Measurements from ENCODE around the gene GINS2.

The GINS2 gene

DNA sequence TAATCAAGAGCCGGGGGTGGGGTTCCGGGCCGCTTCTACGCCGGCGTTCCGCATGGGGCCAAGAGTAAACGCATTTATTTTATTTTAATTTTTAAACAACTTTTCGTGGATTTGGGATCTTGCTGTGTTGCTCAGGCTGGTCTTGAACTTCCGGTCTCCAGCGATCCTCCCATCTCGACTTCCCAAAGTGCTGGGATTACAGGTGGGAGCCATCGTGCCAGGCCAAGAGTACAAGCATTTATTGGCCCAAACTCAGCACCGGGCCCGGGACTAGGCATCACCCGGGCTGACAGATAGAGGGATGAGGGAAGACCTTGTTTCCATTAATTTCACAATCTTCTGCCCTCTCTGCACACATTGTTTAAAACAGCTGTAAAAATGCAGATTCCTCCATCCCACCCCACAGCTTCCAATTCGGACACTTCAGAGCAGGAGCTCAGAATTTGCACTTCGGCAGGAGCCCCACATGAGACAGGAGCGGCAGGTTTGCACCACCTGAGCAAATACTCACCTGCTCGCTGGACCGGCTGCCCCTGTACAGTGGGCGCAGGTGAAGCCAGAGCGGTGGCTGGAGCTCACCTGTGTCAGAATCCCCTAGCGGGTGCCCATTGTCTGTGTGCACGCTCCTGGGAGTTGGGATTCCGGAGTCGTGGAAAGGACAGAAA lies 663 bp upstream of the GINS2 start:
- no peak for FAIRE-seq

DNA sequence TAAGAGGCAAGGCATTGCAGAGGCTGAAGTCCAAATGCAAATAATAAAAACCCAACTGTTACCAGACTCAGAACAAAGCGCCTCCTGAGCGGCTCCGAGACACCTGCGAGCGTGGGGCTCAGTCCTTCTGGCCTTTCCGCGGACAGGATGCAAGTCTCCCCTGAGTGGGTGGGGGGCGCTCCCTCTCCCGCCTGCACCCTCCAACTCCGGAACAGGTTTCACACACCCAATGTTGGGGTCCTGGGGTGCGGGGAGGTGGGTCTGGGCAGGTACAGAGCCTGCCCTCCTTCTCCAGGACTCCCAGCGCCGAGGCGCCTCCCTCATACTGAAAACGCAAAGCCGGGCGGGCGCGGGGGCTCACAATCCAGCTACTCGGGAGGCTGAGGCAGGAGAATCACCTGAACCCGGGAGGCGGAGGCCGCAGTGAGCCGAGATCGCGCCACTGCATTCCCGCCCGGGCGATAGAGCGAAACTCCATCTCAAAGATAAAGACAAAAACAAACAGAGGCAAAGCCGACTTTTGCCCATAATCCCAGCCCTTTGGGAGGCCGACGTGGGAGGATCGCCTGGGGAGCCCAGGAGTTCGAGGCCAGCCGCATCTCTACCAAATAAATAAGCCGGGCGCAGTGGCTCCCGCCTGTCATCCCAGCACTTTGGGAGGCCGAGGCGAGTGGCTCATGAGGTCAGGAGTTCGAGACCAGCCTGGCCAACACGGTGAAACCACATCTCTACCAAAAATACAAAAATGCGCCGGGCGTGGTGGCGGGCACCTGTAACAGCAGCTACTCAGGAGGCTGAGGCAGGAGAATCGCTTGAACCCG lies 893 bp downstream of the GINS2 start:
- no peak for FAIRE-seq

DNA sequence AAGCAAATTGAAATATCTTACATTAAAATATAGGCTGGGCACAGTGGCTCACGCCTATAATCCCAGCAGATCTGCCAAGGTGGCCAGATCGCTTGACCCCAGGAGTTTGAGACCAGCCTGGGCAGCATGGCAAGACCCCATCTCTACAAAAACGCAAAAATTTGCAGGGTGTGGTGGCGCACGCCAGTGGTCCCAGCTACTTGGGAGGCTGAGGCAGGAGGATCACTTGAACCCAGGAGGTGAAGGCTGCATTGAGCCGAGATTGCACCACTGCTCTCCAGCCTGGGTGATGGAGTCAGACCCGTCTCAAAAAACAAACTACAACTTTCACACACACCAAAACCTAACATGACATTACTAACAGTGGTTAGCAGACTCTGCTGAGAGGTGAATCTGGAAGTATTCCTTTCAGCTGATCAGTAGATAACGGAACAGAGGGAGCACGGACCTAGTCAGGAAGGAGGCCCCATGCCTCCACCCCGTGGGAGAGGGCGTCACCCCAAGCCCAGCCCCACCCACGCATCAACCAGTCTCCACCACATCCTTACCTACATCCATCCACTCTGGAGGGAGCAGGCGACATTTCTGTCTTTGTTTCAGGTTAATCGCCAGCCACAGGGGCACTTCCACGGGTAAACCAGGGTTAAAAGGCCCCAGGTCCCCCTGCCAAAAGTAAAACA lies 1.7 kb downstream of the GINS2 start:
- no peak for FAIRE-seq

DNA sequence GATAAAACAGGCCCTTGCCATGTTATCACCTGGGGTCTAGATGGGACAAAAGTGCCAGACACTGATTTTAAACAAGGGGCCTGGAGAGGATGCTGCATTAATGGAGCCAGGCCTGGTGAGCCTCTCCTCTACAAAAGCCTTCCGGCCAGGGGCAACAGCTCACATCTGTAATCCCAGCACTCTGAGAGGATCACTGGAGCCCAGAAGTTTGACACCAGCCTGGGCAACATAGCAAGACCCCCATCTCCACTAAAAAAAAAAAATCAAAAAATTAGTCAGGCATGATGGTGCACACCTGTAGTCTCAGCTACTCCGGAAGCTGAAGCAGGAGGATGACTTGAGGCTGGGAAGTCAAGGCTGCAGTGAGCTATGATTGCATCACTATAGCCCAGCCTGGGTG lies 3.5 kb downstream of the GINS2 start:
- FAIRE-seq: no peak

DNA sequence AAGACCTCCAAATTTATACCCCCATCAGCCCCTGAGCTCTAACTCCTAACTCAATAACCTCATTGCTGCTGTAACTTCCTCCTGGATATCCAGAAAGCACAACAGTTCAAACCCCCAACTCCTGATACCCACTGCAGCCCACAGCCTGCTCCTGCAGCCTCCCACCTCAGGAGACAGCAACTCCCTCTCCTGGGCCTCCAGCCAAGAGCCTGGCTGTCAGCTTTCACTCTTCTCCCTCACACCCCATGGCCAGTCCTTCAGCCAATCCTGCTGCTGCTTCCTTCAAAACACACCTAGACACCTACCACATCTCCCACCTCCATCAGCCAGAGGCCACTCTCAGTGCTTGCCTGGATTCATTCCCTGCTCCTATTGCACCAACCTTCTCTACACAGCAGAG lies 5.4 kb downstream of the GINS2 start:
- FAIRE-seq: no peak

DNA sequence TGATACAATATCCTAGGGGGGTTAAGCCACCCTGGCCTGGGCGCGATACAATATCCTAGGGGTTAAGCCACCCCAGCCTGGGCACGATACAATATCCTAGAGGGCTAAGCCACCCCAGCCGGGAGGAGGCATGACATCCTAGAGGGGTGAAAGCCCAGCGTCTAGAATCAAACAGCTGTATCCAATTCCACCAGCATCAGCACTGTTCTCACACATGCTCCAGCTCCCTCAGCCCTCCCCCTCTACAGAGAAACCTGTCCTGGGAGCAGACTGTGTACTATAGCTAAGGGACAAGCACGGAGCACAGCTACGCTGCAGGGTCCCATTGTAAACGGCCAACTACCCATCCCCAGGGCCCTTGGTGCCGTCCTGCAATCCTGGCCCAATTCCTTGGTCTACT lies 6.2 kb downstream of the GINS2 start:
- FAIRE-seq: no peak

DNA sequence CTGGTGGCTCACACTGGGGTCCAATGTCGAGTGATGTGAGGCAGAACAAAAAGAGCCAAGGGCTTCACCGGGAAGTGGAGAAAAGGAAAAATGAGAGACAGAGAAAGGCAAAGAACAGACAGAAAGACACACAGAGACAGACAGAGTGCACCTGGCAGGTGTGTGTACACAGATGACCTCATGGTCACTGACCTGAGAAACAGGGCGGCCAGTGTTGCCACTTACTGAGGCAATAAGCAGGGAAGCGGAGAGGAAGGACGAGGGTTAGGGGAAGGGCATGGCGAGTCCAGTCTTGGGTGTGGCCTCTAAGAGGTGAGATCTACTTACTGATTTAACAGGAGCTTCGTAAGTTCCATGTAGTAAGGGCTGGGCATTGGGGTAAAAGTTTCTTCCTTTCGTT lies 7.5 kb downstream of the GINS2 start:
- FAIRE-seq: no peak

DNA sequence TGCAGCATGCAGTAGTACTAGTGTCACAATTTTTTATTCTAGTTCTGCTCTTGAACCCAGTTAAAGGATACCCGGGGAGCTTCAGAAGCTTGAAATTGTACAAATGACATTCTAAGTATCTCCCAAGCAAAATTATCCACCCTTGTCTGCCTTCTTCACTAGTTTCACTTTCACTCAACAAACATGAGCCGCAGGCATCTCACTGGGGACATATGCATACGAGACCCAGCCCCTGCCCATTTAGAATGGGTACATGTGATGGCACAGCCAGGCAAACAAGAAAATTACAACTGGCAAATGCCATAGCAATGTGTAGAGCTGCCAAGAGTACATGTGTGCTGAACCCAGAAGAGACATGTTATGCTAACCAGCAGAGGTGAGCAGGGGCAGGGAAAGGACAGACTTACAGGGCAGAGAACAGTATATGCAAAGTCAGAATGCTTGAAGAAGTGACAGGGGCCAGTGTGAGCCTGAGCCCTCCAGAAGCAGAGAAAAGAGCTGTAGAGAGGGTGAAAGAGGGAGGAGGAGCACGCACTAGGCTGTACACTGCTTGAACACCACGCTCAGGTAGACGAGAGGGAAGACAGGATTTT lies 8.3 kb downstream of the GINS2 start:
- no peak for FAIRE-seq

DNA sequence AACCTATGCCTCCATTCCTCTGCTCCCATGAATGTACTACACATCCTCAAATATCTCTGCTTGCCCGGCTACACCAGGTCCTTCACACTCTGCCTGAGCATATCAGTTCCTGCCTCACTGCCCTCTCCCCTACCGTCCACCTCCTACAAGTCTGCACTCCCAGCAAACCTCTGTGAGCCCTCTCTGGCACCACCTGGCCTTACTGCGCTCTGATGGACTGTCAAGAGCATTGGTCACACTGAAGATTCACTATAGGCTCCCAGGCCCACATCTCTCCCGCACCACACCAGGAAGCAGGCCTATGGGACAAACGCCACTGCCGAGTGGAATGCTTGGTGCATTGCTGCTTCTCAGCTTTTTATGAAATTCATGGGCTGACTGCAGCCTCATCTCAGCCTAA lies 8.9 kb downstream of the GINS2 start:
- no peak for FAIRE-seq

DNA sequence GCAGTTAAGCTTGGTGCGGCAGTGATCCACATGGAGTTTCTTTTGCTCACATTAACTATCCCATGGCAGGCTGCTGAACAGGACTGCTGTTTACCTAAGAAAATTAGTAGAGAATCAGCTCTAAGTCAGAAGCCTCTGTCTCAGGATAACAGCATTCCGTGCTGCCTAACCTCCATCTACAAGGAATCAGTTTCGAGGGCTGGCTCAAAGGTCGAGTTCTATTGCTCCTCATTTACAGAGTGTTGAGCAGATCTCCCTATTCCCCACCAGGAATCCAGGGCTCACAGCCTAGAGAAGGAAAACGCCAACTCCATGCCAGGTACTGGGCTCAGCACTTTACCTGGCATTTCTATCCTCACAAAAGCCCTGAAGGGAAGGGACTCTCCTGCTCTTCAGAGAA lies 9.9 kb downstream of the GINS2 start:
- FAIRE-seq: no peak

DNA sequence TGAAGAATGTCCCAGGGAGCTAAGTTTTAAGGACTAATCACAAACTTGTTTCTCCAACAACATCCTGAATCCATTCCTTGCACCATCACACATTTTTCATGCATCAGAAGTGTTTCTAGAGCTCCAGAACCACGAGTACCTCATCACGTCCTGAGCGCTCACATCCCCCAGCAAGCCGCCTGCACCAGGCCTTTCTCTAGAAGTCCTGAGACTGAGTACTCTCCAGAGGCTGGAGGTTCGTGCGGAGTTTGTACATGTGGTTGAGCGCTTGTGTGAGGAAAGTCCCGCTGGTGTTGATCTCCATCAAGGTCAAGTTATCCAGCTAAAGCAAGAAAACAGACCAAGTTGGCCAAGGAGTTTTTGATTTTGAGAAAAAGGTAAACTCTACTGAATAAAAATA lies 10.7 kb downstream of the GINS2 start:
- FAIRE-seq: no peak

DNA sequence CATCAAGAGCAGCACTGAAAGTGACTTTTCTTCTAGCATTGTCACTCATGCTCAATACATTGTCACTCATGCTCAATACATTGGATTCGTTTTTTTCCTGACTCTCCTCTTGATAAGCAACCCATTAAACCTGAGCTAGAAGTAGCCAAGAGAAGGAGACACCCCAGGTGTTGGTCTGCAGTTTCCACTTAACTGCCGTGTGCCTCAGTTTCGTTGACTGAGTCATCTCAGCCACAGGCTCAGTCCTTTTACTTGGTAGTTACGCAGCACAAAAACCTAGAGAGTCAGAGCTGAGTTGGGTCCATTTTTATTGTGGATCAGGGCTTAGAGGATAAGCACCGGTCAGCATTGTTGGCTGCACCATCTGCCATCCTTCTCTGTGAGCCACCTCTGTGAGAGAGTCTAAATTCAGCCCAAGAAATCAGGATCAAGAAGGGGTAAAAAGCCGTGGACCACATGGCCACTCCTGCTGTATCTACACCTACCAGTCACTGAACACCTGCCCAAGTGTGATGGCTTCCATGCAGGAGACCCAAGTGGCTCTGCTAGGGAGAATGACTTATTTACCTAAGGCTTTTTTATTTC lies 11.3 kb downstream of the GINS2 start:
- FAIRE-seq: no peak

DNA sequence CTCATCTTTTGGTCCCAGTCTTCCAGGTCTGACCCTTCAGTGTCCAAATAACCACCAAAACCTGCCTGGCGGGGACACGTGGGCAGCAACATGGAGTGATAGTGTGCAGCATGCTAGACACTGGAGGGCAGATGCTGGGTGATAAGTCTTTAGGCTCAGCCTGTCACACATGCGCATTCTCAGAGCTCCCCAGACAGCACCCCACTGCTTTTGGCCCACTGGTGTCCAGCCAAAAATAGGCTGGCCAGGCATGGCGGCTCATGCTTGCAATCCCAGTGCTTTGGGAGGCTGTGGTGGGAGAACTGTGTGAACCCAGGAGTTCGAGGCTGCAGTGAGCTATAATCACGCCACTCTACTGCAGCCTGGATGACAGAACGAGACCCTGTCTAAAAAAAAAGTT lies 12.3 kb downstream of the GINS2 start:
- no peak for FAIRE-seq

DNA sequence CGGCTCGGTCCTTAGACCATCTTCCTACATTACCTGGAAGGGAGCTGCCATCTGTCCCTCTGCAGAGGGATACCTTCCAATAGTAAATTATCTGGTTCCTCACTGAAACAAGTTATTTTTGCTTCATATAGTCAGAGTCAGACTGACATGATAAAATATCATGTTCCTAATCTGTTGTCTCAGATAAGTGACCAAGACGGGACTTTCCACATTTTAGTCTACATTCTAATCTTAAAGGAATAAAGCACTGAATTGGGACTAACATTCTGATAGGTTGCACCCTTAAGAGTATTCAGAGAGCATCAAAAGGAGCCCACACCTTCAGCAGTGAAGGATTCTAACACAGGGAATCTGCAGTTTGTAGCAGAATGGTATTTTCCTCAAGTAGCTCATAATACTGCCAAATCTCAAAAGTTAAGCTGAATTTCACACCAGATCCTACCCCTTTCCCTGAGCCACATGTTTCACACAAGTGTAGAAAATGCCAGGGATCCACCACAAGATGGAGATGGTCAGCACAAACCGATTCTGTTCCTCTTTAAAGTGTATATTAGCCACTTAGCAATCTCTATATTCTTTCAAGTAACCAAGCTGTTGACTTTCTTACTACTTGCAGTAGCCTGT lies 13.4 kb downstream of the GINS2 start:
- no peak for FAIRE-seq

DNA sequence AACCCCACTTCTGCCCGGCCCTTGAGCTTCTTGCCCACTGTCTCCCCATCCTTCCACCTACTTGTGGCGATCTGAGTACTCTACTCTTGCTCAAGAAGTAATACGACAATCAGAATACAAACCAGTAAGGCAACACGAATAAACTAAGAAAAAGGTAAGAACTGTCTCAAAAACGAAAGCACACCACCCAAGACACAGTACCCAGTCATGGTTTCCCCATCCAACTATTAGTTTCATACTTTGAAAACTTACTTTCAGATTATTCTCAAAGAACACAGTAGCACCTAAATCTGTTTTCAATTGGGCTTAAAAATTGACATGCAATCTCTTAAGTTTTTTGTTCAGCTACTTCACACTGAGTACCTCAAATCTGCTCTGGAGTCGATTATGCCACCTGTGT lies 13.9 kb downstream of the GINS2 start:
- FAIRE-seq: no peak

DNA sequence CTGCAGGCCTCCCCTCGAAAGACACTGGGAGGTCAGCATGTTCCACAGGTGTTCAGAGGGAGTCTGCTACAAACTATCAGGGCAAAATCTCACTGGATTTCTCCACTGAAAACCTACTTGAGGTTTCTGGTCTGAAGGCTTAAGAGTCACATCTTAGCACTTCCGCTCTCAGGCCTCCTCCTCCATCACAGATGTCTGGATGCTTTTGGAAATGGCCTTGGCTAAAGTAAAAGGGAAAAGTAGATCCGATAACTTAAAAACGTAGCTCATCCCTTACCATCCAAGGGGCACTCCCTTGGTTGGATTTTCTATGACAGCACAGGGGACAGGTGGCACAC lies 14.4 kb downstream of the GINS2 start:
- no peak for FAIRE-seq

DNA sequence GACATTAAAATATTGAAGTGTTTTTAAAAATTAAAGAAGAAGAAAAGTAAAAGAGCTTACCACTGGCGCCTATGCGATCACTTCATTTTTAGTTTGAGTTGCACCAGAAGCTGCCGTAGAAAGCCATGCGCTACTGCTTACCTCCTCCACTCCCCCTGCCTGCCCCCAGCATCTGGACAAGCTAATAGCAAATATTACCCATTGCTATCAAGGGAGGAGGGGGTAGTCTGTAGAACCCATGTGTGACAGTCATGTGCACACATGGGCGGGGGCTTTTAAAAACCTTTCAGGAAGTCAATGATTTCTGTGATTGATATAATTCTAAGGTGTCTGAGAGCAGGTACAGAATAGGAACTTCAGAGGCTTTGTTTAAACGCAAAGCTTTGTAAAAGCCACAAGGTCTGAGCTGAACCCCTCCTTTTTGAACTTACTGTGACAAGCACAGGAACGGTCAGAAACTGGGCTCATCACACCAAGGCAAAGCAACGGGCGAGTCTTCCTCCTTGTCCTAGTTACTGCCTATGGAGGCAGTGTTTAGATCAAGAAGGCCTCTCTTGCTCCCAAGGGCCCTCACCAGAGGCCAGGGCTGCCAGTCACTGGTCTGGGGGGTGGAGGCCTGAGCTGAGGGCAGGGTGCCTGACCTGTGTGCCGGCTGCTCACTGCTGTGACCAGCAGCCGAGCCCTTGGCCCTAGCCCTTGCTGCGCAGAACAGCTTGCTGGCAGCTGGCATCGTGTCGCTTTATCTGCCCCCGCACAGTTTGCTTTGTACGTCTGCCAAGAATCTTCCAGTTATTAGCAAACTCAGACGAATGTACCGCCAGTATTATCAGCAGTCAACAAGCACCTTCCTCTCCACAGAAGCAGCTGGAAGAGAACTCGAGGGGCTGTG lies 15.0 kb downstream of the GINS2 start:
- no peak for FAIRE-seq

DNA sequence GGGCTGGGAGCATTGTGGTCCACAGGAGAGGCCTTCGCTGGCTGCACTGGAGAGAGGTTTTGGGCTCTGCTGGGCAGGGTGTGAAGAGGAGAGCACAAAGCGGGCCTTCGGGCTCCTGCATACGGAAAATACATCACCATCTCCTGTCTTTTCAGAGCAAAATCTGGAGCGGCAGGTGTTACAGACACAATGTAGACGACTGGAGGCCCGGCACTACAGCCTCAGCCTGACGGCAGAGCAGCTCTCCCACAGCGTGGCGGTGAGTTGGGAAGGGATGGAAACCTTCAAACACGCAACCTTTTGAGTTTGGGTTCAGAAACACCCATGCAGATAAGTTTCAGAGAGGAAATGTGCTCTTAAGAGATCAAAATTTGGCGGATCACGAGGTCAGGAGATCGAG lies 17.9 kb downstream of the GINS2 start:
- FAIRE-seq: no peak

DNA sequence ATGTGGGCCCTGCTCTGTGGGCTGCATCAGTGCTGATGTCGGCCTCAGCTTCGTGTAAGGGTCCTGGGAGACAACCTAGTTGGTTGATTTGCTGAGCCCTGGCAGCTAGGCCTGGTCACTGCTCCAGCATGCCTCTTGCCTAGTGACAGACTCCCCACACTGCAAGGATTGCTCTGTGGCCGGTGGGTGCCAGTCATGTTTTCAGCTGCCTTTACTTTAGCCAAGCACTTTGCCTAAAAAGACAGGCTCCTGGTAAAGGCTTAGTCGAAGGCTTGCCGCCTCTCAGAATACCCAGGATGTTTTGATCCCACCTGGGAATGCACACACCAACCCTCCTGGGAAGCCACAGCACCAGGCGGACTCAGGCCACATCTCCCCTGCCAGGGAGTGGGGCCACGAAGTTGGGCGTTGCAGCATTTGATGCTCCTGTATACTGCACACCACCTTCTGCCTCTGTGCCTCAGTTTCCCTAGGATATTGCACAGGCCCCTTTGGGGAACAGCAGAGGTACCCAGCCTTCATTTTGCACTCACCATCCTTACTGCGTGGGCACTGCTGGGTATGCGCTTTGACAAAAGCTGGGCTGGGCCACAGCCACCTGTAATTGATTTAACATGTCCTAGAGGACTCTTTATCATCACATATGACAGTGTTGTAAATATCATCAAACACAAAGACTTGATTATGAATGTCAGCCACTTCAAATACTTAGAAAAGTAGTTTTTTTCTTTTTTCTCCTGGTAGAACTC lies 19.9 kb downstream of the GINS2 start:
- no peak for FAIRE-seq

DNA sequence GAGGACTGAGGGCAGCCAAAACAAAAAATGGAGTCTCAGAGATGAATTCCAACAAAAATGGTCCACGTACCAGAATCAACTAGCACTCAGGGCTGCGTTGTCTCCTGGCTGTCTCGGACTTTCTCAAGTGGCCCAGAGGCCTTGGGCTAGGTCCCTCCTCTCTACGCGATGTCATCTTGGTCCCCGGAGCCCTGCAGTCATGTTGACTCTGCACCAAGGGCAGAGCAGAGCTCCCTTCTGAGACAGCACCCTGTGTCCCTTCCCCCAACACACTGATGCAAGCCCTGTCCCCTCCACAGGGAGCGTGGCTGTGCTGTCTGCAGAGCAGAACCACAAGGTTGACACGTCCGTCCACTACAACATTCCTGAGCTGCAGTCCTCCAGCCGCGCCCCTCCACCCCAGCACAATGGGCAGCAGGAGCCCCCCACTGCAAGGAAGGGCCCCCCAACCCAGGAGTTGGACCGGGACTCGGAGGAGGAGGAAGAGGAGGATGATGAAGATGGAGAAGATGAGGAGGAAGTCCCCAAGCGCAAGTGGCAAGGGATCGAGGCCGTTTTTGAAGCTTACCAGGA lies 20.8 kb downstream of the GINS2 start:
- FAIRE-seq: no peak

DNA sequence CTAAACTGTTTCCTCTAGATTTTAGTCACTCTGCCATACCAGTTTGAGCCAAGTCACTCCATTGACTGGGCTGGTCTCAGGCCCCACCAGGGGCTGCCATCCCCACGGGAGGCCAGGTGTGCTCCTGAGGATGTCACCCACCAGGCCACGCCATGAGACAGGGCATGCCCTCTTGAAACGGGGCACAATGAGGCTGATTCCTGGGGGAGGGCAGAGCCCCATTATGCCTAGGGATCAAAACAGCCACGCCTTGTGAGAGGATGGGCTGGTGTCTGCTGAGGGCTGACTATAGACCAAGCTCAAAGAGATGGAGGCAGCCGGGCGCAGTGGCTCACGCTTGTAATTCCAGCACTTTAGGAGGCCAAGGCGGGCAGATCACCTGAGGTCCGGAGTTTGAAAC lies 21.5 kb downstream of the GINS2 start:
- no peak for FAIRE-seq

Measured in colon (tissue), 2 donors.